Left ventricle myocardium inferior (tissue), 1 donor: ENCODE measurements around the gene TLCD2. TPM values are rescaled to one million over a fixed set of nuclear protein-coding genes. Genes with fewer than 3 reads are reported as not detected.
"Not testable (repeated sequence)": the region's sequence is repeated elsewhere in the genome, so short reads cannot be mapped to it uniquely, and the experiment has no call there.

ENCODE experiments used
- DNase-seq: peaks from one replicate; pipeline ENCODE4 v3.0.0-alpha.2; 2020
- H3K27ac ChIP-seq: fragments of 200-600 bp; replicated peaks from 2 replicates; pipeline ENCODE4 v1.8.0; 2021
- H3K27me3 ChIP-seq: fragments of 200-600 bp; 2 replicates; pipeline ENCODE4 v1.8.0; 2021; ENCODE audit warnings: low read depth
- H3K36me3 ChIP-seq: fragments of 200-600 bp; 2 replicates; pipeline ENCODE4 v1.8.0; 2021
- H3K4me1 ChIP-seq: fragments of 200-600 bp; 2 replicates; pipeline ENCODE4 v1.8.0; 2021
- H3K4me3 ChIP-seq: fragments of 200-600 bp; 2 replicates; pipeline ENCODE4 v1.8.0; 2021; ENCODE audit warnings: mild to moderate bottlenecking, moderate library complexity
- H3K9me3 ChIP-seq: fragments of 200-600 bp; replicated peaks from 2 replicates; pipeline ENCODE4 v1.8.0; 2021
- intact Hi-C: fragments of 100-400 bp; cut with micrococcal nuclease; formaldehyde crosslinking; loops from one replicate; pipeline ENCODE4 v1.11.0; 2022
- total RNA-seq: library from RNA; stranded (reverse); fragmentation: NEBNext Ultra II Directional; extraction: Animal tissue kit (Norgen Biotek cat#: 25700); gene quantifications from one replicate; pipeline ENCODE4 v1.2.1, GENCODE V29; 2021
- TF ChIP-seq, protein P1 (sequence below): fragments of 200-600 bp; IDR thresholded peaks from 2 replicates; pipeline ENCODE4 v1.8.0; 2021; ENCODE audit warnings: antibody characterized with exemption, mild to moderate bottlenecking, borderline replicate concordance
- donor health status: DM: no; HTN: yes; CAD: no; lungs with severe emphysema.

The TLCD2 gene
- total RNA-seq, 1 donor from 2014 or later, result 1.8 TPM

DNA sequence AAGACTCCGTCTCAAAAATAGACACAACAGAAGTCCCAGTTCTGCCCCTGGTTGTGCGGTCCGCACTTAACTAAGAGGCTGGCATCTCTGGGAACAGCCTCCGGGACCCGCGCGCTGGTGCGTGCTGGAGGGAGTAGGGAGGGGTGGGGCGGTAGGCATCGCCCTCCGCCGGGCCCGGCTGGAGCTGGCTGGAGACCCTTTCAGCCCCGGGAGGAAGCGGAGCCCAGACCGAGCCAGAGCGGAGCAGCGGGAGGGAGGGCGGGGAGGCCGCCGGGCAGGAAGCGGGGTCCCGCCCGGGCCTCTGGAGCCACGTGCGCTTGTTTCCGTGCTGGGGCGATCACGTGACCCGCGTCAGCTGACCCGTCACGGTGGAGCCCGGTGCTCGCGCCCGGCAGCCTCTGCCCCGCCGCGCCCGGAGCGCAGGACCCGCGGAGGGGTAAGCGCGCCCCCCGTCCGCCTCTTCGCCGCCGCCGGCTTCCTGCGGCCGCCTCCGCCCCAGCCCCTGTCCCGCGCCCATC lies 14.2 kb upstream of the TLCD2 start, which contains the start of gene WDR81:
Gene WDR81, plus strand, starts transcription at position 354 of the 518 bp plus-strand sequence. CDS start 256 bp downstream, outside the sequence.
- peak; percentile 95 for DNase-seq
- Histone ChIP-seq H3K4me1 (peaks cover 74% of the 10 kb centered on the region), H3K27me3 (no peaks in the 10 kb centered on the region), H3K4me3 (peak within 1 kb of the TSS; percentile 78), H3K27ac (peak within 1 kb of the TSS; percentile 92), H3K36me3 (peaks cover 31% of the 10 kb centered on the region), H3K9me3 (no peaks in the 10 kb centered on the region)
- intact Hi-C loops, result loop anchor here (5.0 kb wide), 1 partner anchor 58 kb away; no protein-coding TSS in a partner anchor
- TF ChIP-seq, protein P1, sequence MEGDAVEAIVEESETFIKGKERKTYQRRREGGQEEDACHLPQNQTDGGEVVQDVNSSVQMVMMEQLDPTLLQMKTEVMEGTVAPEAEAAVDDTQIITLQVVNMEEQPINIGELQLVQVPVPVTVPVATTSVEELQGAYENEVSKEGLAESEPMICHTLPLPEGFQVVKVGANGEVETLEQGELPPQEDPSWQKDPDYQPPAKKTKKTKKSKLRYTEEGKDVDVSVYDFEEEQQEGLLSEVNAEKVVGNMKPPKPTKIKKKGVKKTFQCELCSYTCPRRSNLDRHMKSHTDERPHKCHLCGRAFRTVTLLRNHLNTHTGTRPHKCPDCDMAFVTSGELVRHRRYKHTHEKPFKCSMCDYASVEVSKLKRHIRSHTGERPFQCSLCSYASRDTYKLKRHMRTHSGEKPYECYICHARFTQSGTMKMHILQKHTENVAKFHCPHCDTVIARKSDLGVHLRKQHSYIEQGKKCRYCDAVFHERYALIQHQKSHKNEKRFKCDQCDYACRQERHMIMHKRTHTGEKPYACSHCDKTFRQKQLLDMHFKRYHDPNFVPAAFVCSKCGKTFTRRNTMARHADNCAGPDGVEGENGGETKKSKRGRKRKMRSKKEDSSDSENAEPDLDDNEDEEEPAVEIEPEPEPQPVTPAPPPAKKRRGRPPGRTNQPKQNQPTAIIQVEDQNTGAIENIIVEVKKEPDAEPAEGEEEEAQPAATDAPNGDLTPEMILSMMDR, result no peak

DNA sequence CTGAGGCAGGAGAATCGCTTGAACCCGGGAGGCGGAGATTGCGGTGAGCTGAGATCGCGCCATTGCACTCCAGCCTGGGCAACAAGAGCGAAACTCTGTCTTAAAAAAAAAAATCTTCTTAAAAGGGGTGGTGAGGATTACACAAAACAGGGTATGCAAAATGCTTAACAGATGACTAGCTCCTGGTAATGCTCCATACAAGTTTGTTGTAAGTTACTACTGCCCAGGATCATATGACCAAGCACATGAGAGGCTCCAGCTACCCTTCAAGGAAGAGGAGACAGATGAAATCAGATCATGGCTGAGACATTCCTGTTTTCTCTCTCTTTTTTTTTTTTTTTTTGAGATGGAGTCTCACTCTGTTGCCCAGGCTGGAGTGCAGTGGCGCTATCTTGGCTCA lies 11.8 kb upstream of the TLCD2 start:
- not testable (repeated sequence) for H3K4me3 ChIP-seq, H3K9me3 ChIP-seq, DNase-seq, H3K27me3 ChIP-seq
- peak overlapping the region; percentile 92 for H3K27ac ChIP-seq
- peaks cover 71% of the 10 kb centered on the region for H3K4me1 ChIP-seq
- intact Hi-C loops, result loop anchor here (5.0 kb wide), 1 partner anchor 60 kb away; no protein-coding TSS in a partner anchor
- peaks cover 10% of the 10 kb centered on the region for H3K36me3 ChIP-seq

DNA sequence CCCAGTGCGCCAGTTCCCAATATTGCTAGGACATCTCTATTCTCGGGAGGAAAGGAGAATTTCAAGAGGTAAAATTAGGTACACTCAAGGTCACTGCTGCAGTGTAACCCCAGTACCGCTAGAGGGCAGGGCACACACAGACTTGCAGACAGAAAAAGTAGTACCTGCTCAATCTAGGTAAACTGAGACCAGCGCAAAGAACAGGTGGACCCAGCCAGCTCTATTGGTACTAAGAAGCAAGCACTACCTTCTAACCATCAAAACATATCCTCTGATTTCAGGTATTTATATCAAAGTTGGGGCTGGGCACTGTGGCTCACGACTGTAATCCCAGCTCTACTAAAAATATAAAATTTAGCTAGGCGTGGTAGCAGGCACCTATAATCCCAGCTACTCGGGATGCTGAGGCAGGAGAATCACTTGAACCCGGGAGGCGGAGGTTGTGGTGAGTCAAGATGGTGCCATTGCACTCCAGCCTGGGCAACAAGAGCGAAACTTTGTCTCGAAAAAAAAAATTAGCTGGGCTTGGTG lies 10.7 kb upstream of the TLCD2 start:
- peaks cover 63% of the 10 kb centered on the region for H3K4me1 ChIP-seq
- no peaks in the 10 kb centered on the region for H3K36me3 ChIP-seq
- DNase-seq, result no peak
- H3K9me3 ChIP-seq, result no peaks in the 10 kb centered on the region
- H3K27ac ChIP-seq, result peak overlapping the region; percentile 55
- H3K4me3 ChIP-seq, result peak overlapping the region; percentile 35
- intact Hi-C loops, result loop anchor here (5.0 kb wide), 1 partner anchor 61 kb away; no protein-coding TSS in a partner anchor
- TF ChIP-seq, protein P1, result peak; percentile 98
- H3K27me3 ChIP-seq, result no peaks in the 10 kb centered on the region

DNA sequence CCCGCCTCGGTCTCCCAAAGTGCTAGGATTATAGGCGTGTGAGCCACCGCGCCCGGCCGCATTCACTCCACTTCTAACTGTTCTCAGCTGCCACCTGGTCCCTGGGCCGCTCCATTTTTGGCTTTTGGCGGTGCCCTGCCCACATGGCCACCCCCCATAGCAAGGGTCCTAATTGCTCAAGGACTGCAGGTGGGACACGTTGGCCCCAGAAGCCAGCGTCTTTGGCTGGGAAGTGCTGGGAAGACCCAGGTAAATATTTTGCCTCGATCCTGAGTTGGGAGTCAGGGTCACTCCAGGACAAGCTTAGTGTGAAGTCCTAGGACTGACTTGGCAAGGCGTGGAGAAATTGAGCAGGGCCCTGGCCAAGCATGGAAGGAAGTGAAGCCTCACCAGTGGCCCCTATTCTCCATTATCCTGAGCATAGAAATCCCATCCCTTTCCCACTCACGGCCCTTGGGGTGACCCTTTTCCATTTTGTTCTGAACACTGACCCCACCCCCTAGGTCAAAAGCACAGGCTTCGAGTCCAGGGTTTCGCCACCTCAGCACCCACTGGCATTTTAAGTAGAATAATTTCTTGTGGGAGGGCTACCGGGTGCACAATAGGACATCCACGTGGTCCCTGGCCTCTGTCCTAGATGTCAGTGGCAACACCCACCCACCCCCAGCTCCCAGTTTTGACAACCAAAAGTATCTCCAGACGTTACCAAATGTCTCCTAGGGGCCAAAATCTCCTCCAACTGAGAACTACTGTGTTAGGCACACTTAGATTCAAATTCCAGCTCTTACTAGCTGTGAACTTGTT lies 8.4 kb upstream of the TLCD2 start:
- intact Hi-C loops, result no loop called here
- H3K4me1 ChIP-seq, result peaks cover 62% of the 10 kb centered on the region
- TF ChIP-seq, protein P1, result no peak
- H3K27me3 ChIP-seq, result no peaks in the 10 kb centered on the region
- peak overlapping the region; percentile 100 for H3K27ac ChIP-seq
- no peaks in the 10 kb centered on the region for H3K9me3 ChIP-seq
- peaks cover 8% of the 10 kb centered on the region for H3K36me3 ChIP-seq
- no peak for DNase-seq
- H3K4me3 ChIP-seq, result no peak overlapping the region

DNA sequence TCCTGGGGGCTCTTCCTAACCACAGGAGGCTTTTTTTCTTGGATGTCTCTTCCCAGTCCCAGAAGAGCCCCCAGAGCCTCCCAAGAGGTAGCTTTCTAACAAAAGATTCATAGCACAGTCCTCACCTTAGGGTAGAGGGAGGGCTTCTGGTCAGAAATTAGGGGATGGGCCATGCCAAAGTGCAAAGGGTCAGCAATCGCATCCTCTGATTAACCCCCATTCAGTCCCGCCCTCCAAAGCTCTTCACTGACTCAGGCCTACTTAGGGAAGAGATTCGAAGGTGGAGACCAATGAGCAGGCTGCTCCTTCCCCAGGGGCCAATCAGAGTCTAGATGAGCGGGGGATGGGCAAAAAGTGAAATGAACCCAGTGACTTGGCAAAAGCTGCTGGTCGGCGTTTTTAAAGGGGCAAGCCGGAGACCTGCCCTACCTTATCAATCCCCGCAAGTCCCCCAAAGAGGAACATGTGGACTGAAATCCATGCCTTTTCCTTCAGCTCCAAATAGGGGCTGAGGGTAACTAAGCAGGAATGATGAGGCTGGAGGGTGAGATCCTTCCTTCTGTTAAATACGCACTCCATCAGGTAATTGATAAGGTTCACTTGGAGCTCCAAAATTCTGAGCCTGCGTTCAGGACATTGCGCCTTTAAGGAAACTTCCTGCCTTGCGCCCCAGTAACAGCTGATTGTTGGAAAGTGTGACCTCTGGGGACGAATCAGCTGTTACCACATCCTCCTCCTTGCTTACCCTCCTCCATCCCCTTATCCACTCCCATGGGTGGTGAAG lies 6.9 kb upstream of the TLCD2 start:
- DNase-seq, result peak; percentile 87
- Histone ChIP-seq H3K9me3 (no peaks in the 10 kb centered on the region), H3K4me3 (peak overlapping the region; percentile 78), H3K27ac (peak overlapping the region; percentile 100), H3K36me3 (peaks cover 22% of the 10 kb centered on the region), H3K27me3 (no peaks in the 10 kb centered on the region), H3K4me1 (peaks cover 67% of the 10 kb centered on the region)
- TF ChIP-seq, protein P1, result no peak
- intact Hi-C loops, result no loop called here
